Upper lobe of right lung (tissue), 1 donor: ENCODE data around the gene ZNF341. TPM values are rescaled to one million over a fixed set of nuclear protein-coding genes. Genes with fewer than 3 reads are reported as not detected.

Experiments
- ATAC-seq: fragments of 200-7000 bp; cut with Tn5 transposase; one replicate; pipeline ENCODE4 v1.9.1; 2020; ENCODE audit warnings: mild to moderate bottlenecking, moderate library complexity
- DNase-seq: peaks from one replicate; pipeline ENCODE4 v3.0.0-alpha.2; 2020
- H3K27ac ChIP-seq: fragments of 200-600 bp; one replicate; pipeline ENCODE4 v1.8.0; 2022
- H3K27me3 ChIP-seq: fragments of 200-600 bp; one replicate; pipeline ENCODE4 v1.8.0; 2022; ENCODE audit warnings: mild to moderate bottlenecking
- H3K36me3 ChIP-seq: fragments of 200-600 bp; one replicate; pipeline ENCODE4 v1.8.0; 2022
- H3K4me1 ChIP-seq: fragments of 200-600 bp; one replicate; pipeline ENCODE4 v1.8.0; 2022
- H3K4me3 ChIP-seq: fragments of 200-600 bp; one replicate; pipeline ENCODE4 v1.8.0; 2022; ENCODE audit warnings: mild to moderate bottlenecking
- H3K9me3 ChIP-seq: fragments of 200-600 bp; one replicate; pipeline ENCODE4 v1.8.0; 2022
- CTCF ChIP-seq: fragments of 200-600 bp; IDR thresholded peaks from one replicate; pipeline ENCODE4 v1.8.0; 2022; ENCODE audit warnings: antibody characterized with exemption
- intact Hi-C: fragments of 100-400 bp; cut with DNase I; formaldehyde crosslinking; loops from one replicate; pipeline ENCODE4 v1.11.0; 2022
- total RNA-seq: library from RNA; stranded (reverse); fragmentation: NEBNext Ultra II Directional; extraction: Animal tissue kit (Norgen Biotek cat#: 25700); gene quantifications from one replicate; pipeline ENCODE4 v1.2.1, GENCODE V29; 2021
- donor health status: DM: no; HTN: yes; CAD: no; lungs with severe emphysema.

ZNF341 gene
- total RNA-seq, 1 donor from 2014 or later: 4.8 TPM

- ATAC-seq (no peak), DNase-seq (no peak)
- intact Hi-C loops: no loop called here
- H3K27me3 ChIP-seq: no peaks in the 10 kb centered on the region
- H3K9me3 ChIP-seq: no peaks in the 10 kb centered on the region
- H3K36me3 ChIP-seq: peaks cover 11% of the 10 kb centered on the region
- peaks cover 66% of the 10 kb centered on the region for H3K4me1 ChIP-seq
- no peak for TF ChIP-seq CTCF
- H3K27ac ChIP-seq: no peak overlapping the region
- H3K4me3 ChIP-seq: no peak overlapping the region
Measured at GRCh38 chr20:33815671-33816070, 83.9 kb downstream of the ZNF341 start.

DNA sequence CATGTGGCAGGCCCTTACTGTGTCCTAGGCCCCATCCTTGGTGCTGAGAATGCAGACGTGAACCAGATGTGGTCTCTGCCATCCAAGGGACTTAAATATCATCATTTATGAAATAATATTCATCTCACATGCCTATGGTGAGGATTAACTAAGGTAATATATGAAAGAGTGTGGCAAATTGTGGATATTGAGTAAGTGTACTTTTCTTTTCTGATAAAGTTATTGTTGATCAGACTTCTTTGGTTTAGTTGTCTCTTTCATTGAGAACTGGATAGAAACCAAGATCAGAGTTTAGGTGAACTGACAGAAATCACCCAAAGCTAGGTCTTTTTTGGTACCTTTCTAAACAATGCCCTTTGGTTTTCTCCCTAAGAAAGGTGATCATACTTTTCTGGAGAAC is 84.4 kb downstream of the ZNF341 start:
- Histone ChIP-seq H3K9me3 (no peaks in the 10 kb centered on the region), H3K4me3 (no peak overlapping the region), H3K4me1 (peaks cover 64% of the 10 kb centered on the region), H3K27ac (no peak overlapping the region), H3K36me3 (peaks cover 11% of the 10 kb centered on the region), H3K27me3 (no peaks in the 10 kb centered on the region)
- no peak for DNase-seq
- ATAC-seq: no peak
- intact Hi-C loops: no loop called here
- no peak for TF ChIP-seq CTCF

DNA sequence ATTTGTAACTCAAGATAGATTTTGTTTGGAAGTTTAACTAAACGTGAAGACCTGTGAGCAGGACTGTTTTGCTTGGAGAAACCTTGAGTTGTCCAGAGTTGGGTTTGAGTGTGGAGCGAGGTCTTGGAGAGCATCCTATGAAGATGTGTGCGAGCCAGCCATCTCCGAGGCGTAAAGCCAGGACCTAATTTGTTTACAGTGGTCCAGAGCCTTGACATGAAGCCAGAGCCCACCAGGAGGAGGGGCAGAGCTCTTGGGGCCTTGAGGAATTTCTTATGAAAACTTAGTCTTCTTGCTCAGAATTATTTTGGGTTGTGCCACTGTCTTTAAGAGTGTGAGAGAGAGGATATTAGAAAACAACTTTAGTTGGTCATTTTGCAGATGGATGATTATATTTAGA is 85.6 kb downstream of the ZNF341 start:
- Histone ChIP-seq H3K9me3 (no peaks in the 10 kb centered on the region), H3K4me1 (peaks cover 64% of the 10 kb centered on the region), H3K4me3 (no peak overlapping the region), H3K36me3 (peaks cover 11% of the 10 kb centered on the region), H3K27ac (no peak overlapping the region), H3K27me3 (no peaks in the 10 kb centered on the region)
- no peak for TF ChIP-seq CTCF
- intact Hi-C loops: no loop called here
- DNase-seq (no peak), ATAC-seq (no peak)

GRCh38 chr20:33819456-33819855 is 87.7 kb downstream of the ZNF341 start:
- Histone ChIP-seq H3K4me1 (peaks cover 48% of the 10 kb centered on the region), H3K9me3 (no peaks in the 10 kb centered on the region), H3K27me3 (no peaks in the 10 kb centered on the region), H3K27ac (no peak overlapping the region), H3K4me3 (no peak overlapping the region), H3K36me3 (peaks cover 11% of the 10 kb centered on the region)
- DNase-seq (no peak), ATAC-seq (no peak)
- TF ChIP-seq CTCF: no peak
- intact Hi-C loops: no loop called here

- no peaks in the 10 kb centered on the region for H3K9me3 ChIP-seq
- no peak overlapping the region for H3K27ac ChIP-seq
- peaks cover 45% of the 10 kb centered on the region for H3K4me1 ChIP-seq
- no peaks in the 10 kb centered on the region for H3K27me3 ChIP-seq
- peaks cover 10% of the 10 kb centered on the region for H3K36me3 ChIP-seq
- DNase-seq (no peak), ATAC-seq (peak; percentile 43)
- H3K4me3 ChIP-seq: no peak overlapping the region
- TF ChIP-seq CTCF: no peak
- intact Hi-C loops: no loop called here
Measured at GRCh38 chr20:33820362-33820761, 88.6 kb downstream of the ZNF341 start.

- intact Hi-C loops: no loop called here
- no peak for ATAC-seq
- no peaks in the 10 kb centered on the region for H3K9me3 ChIP-seq
- no peaks in the 10 kb centered on the region for H3K36me3 ChIP-seq
- no peaks in the 10 kb centered on the region for H3K27me3 ChIP-seq
- H3K27ac ChIP-seq: no peak overlapping the region
- H3K4me1 ChIP-seq: peaks cover 51% of the 10 kb centered on the region
- no peak overlapping the region for H3K4me3 ChIP-seq
- DNase-seq: no peak
- TF ChIP-seq CTCF: no peak
Measured at GRCh38 chr20:33821270-33821836, 89.6 kb downstream of the ZNF341 start.
